HEK293 (cell line): Measurements from ENCODE around the gene TMEM17.

Experiments used
- CTCF ChIA-PET: fragments of 350-600 bp; formaldehyde crosslinking; extraction: SDS; loops from one replicate; lab custom pipeline; 2021; ENCODE audit warnings: antibody characterized with exemption; lab: Yijun Ruan, JAX
- POLR2A ChIA-PET: fragments of 300-600 bp; formaldehyde crosslinking; extraction: SDS; loops from one replicate; lab custom pipeline; 2020; ENCODE audit warnings: antibody characterized with exemption, inconsistent platforms; lab: Yijun Ruan, JAX
- H3K27ac ChIP-seq: fragments of 200-500 bp; sonication (Bioruptor generic); 2 replicates; pipeline ENCODE4 v1.5.1; 2014; ENCODE audit warnings: low read depth, low read length, control low read depth, inconsistent platforms; ENCODE audit errors: extremely low read depth
- H3K36me3 ChIP-seq, 2 experiments: fragments of 200-500 bp in 1 of 2; sonication (Bioruptor generic) in 1 of 2; 1 replicate in 1 of 2; 2 replicates in 1 of 2; pipeline ENCODE4 v1.5.1; 2014 to 2017; ENCODE audit warnings: inconsistent platforms in 2 of 2, low read length in 2 of 2; ENCODE audit not compliant: control insufficient read depth in 2 of 2, insufficient read depth in 1 of 2
- H3K4me1 ChIP-seq: fragments of 200-500 bp; sonication (Bioruptor generic); 2 replicates; pipeline ENCODE4 v1.5.1; 2014; ENCODE audit warnings: mild to moderate bottlenecking, low read length, inconsistent platforms; ENCODE audit not compliant: control insufficient read depth, insufficient read depth
- H3K4me3 ChIP-seq: 2 replicates; pipeline ENCODE4 v1.5.1; 2011; ENCODE audit warnings: low read depth, mild to moderate bottlenecking, control low read depth, low read length, moderate library complexity
- H3K9me3 ChIP-seq: fragments of 200-500 bp; sonication (Bioruptor generic); 2 replicates; pipeline ENCODE4 v1.5.1; 2014; ENCODE audit warnings: low read depth, low read length, inconsistent platforms; ENCODE audit not compliant: control insufficient read depth, insufficient read depth
- HOXC10 ChIP-seq: sonication (generic); formaldehyde crosslinking; IDR thresholded peaks from 2 replicates; pipeline ENCODE4 v1.8.1; 2023; ENCODE audit warnings: mild to moderate bottlenecking, missing genetic modification reagents
- REST ChIP-seq: fragments of 450-650 bp; formaldehyde crosslinking; IDR thresholded peaks from 2 replicates; pipeline ENCODE4 v1.5.1; 2016; ENCODE audit warnings: missing biosample characterization, missing genetic modification characterization
- TRIM28 ChIP-seq: IDR thresholded peaks from 2 replicates; pipeline ENCODE4 v1.6.1; 2011; ENCODE audit warnings: low read length, control low read depth, borderline replicate concordance
- ZFP3 ChIP-seq: fragments of 450-650 bp; formaldehyde crosslinking; IDR thresholded peaks from 2 replicates; pipeline ENCODE4 v1.5.1; 2016; ENCODE audit warnings: low read depth, missing biosample characterization, missing genetic modification characterization
- ZNF10 ChIP-seq: fragments of 450-650 bp; formaldehyde crosslinking; IDR thresholded peaks from 2 replicates; pipeline ENCODE4 v1.5.1; 2017; ENCODE audit warnings: missing biosample characterization, missing genetic modification characterization
- ZNF211 ChIP-seq: fragments of 450-650 bp; formaldehyde crosslinking; IDR thresholded peaks from 2 replicates; pipeline ENCODE4 v1.5.1; 2016; ENCODE audit warnings: low read depth, missing biosample characterization, missing genetic modification characterization
- ZNF221 ChIP-seq: fragments of 450-650 bp; formaldehyde crosslinking; IDR thresholded peaks from 2 replicates; pipeline ENCODE4 v1.5.1; 2017; ENCODE audit warnings: missing biosample characterization, missing genetic modification characterization, borderline replicate concordance
- ZNF280C ChIP-seq: fragments of 450-650 bp; formaldehyde crosslinking; IDR thresholded peaks from 2 replicates; pipeline ENCODE4 v1.5.1; 2016; ENCODE audit warnings: missing biosample characterization, missing genetic modification characterization
- ZNF510 ChIP-seq: fragments of 450-650 bp; formaldehyde crosslinking; IDR thresholded peaks from 2 replicates; pipeline ENCODE4 v1.5.1; 2018; ENCODE audit warnings: mild to moderate bottlenecking, missing genetic modification characterization, missing biosample characterization; ENCODE audit not compliant: insufficient replicate concordance
- ZNF514 ChIP-seq: fragments of 450-650 bp; formaldehyde crosslinking; IDR thresholded peaks from 2 replicates; pipeline ENCODE4 v1.5.1; 2016; ENCODE audit warnings: missing biosample characterization, missing genetic modification characterization
- ZNF529 ChIP-seq: fragments of 450-650 bp; formaldehyde crosslinking; IDR thresholded peaks from 2 replicates; pipeline ENCODE4 v1.5.1; 2017; ENCODE audit warnings: missing genetic modification characterization, missing biosample characterization; ENCODE audit not compliant: insufficient replicate concordance
- ZNF561 ChIP-seq: fragments of 450-650 bp; IDR thresholded peaks from 2 replicates; pipeline ENCODE4 v1.5.1; 2018; ENCODE audit warnings: missing biosample characterization, missing genetic modification characterization, borderline replicate concordance
- ZNF621 ChIP-seq: fragments of 450-650 bp; formaldehyde crosslinking; IDR thresholded peaks from 2 replicates; pipeline ENCODE4 v1.5.1; 2017; ENCODE audit warnings: missing biosample characterization, missing genetic modification characterization
- ZNF623 ChIP-seq: fragments of 450-650 bp; formaldehyde crosslinking; IDR thresholded peaks from 2 replicates; pipeline ENCODE4 v1.5.1; 2016; ENCODE audit warnings: missing biosample characterization, missing genetic modification characterization
- ZNF629 ChIP-seq: fragments of 450-650 bp; formaldehyde crosslinking; IDR thresholded peaks from 2 replicates; pipeline ENCODE4 v1.5.1; 2017; ENCODE audit warnings: missing biosample characterization, missing genetic modification characterization
- ZNF658 ChIP-seq: fragments of 450-650 bp; formaldehyde crosslinking; IDR thresholded peaks from 2 replicates; pipeline ENCODE4; 2016; ENCODE audit warnings: missing biosample characterization, missing genetic modification characterization
- ZNF785 ChIP-seq: fragments of 450-650 bp; formaldehyde crosslinking; IDR thresholded peaks from 2 replicates; pipeline ENCODE4 v1.5.1; 2016; ENCODE audit warnings: missing biosample characterization, missing genetic modification characterization
- ZSCAN23 ChIP-seq: fragments of 450-650 bp; formaldehyde crosslinking; IDR thresholded peaks from 2 replicates; pipeline ENCODE4 v1.5.1; 2016; ENCODE audit warnings: missing biosample characterization, missing genetic modification characterization
- TF ChIP-seq, protein P1 (sequence below): fragments of 450-650 bp; formaldehyde crosslinking; IDR thresholded peaks from 2 replicates; pipeline ENCODE4 v1.5.1; 2016; ENCODE audit warnings: missing biosample characterization, missing genetic modification characterization
- TF ChIP-seq, protein P2 (sequence below): fragments of 450-650 bp; formaldehyde crosslinking; IDR thresholded peaks from 2 replicates; pipeline ENCODE4 v1.5.1; 2016; ENCODE audit warnings: missing biosample characterization, missing genetic modification characterization
- TF ChIP-seq, protein P3 (sequence below): fragments of 450-650 bp; formaldehyde crosslinking; IDR thresholded peaks from 2 replicates; pipeline ENCODE4 v1.5.1; 2016; ENCODE audit warnings: missing biosample characterization, missing genetic modification characterization

Gene TMEM17

GRCh38 chr2:62474176-62474575 is 31.8 kb downstream of the TMEM17 start:
- H3K36me3 ChIP-seq, result no peaks in the 10 kb centered on the region
- POLR2A ChIA-PET, result no interaction called here
- H3K4me1 ChIP-seq, result no peaks in the 10 kb centered on the region
- TF ChIP-seq ZNF280C (tag by site-specific recombination) (no peak), ZFP3 (tag by site-specific recombination) (no peak), ZSCAN23 (tag by site-specific recombination) (no peak), HOXC10 (CRISPR knock-in tag) (no peak)
- TF ChIP-seq, protein P1, sequence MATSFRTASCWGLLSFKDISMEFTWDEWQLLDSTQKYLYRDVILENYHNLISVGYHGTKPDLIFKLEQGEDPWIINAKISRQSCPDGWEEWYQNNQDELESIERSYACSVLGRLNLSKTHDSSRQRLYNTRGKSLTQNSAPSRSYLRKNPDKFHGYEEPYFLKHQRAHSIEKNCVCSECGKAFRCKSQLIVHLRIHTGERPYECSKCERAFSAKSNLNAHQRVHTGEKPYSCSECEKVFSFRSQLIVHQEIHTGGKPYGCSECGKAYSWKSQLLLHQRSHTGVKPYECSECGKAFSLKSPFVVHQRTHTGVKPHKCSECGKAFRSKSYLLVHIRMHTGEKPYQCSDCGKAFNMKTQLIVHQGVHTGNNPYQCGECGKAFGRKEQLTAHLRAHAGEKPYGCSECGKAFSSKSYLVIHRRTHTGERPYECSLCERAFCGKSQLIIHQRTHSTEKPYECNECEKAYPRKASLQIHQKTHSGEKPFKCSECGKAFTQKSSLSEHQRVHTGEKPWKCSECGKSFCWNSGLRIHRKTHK (tag by site-specific recombination), result no peak
- CTCF ChIA-PET, result no interaction called here
- no peaks in the 10 kb centered on the region for H3K9me3 ChIP-seq
- H3K4me3 ChIP-seq, result no peak overlapping the region
- no peak overlapping the region for H3K27ac ChIP-seq

- no peaks in the 10 kb centered on the region for H3K9me3 ChIP-seq
- H3K4me1 ChIP-seq, result no peaks in the 10 kb centered on the region
- H3K36me3 ChIP-seq, result no peaks in the 10 kb centered on the region
- no peak overlapping the region for H3K4me3 ChIP-seq
- ChIA-PET CTCF (no interaction called here), POLR2A (no interaction called here)
- TF ChIP-seq, protein P2, sequence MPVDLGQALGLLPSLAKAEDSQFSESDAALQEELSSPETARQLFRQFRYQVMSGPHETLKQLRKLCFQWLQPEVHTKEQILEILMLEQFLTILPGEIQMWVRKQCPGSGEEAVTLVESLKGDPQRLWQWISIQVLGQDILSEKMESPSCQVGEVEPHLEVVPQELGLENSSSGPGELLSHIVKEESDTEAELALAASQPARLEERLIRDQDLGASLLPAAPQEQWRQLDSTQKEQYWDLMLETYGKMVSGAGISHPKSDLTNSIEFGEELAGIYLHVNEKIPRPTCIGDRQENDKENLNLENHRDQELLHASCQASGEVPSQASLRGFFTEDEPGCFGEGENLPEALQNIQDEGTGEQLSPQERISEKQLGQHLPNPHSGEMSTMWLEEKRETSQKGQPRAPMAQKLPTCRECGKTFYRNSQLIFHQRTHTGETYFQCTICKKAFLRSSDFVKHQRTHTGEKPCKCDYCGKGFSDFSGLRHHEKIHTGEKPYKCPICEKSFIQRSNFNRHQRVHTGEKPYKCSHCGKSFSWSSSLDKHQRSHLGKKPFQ, result no peak
- no peak for TF ChIP-seq ZNF785
- TF ChIP-seq, protein P3, sequence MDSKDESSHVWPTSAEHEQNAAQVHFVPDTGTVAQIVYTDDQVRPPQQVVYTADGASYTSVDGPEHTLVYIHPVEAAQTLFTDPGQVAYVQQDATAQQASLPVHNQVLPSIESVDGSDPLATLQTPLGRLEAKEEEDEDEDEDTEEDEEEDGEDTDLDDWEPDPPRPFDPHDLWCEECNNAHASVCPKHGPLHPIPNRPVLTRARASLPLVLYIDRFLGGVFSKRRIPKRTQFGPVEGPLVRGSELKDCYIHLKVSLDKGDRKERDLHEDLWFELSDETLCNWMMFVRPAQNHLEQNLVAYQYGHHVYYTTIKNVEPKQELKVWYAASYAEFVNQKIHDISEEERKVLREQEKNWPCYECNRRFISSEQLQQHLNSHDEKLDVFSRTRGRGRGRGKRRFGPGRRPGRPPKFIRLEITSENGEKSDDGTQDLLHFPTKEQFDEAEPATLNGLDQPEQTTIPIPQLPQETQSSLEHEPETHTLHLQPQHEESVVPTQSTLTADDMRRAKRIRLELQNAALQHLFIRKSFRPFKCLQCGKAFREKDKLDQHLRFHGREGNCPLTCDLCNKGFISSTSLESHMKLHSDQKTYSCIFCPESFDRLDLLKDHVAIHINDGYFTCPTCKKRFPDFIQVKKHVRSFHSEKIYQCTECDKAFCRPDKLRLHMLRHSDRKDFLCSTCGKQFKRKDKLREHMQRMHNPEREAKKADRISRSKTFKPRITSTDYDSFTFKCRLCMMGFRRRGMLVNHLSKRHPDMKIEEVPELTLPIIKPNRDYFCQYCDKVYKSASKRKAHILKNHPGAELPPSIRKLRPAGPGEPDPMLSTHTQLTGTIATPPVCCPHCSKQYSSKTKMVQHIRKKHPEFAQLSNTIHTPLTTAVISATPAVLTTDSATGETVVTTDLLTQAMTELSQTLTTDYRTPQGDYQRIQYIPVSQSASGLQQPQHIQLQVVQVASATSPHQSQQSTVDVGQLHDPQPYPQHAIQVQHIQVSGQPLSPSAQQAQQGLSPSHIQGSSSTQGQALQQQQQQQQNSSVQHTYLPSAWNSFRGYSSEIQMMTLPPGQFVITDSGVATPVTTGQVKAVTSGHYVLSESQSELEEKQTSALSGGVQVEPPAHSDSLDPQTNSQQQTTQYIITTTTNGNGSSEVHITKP, result no peak
- TF ChIP-seq ZNF514 (tag by site-specific recombination), result no peak
- no peak for TF ChIP-seq ZNF529 (tag by site-specific recombination)
- TF ChIP-seq TRIM28, result no peak
- no peak for TF ChIP-seq ZNF629 (tag by site-specific recombination)
- no peak for TF ChIP-seq ZNF510
- TF ChIP-seq ZNF621, result no peak
- TF ChIP-seq ZNF561 (tag by site-specific recombination), result no peak
- TF ChIP-seq ZNF623, result no peak
- TF ChIP-seq ZNF658 (tag by site-specific recombination), result no peak
- TF ChIP-seq ZNF10, result no peak
- TF ChIP-seq ZNF211 (tag by site-specific recombination), result no peak
- TF ChIP-seq REST (tag by site-specific recombination), result no peak
- no peak for TF ChIP-seq ZNF221 (tag by site-specific recombination)
- no peak overlapping the region for H3K27ac ChIP-seq
Measured at GRCh38 chr2:62473246-62473827, 32.7 kb downstream of the TMEM17 start.
